Activated gamma-delta T cell treated with anti-CD3 and anti-CD28 coated beads, Interleukin-2, amount 50 U/mL, for 16 hours (primary cell): Measurements from ENCODE around the gene GSTO1.

Experiments
- DNase-seq: peaks from one replicate; pipeline ENCODE4 v3.0.0-alpha.2; 2020; ENCODE audit warnings: low read depth

Gene GSTO1

GRCh38 chr10:104303594-104304355 is 49.1 kb downstream of the GSTO1 start:
- no peak for DNase-seq

- no peak for DNase-seq
Observed at GRCh38 chr10:104304356-104304745, 49.7 kb downstream of the GSTO1 start.

- DNase-seq, result no peak
Observed at GRCh38 chr10:104304927-104305326, 50.2 kb downstream of the GSTO1 start.

GRCh38 chr10:104306897-104307296 is 52.2 kb downstream of the GSTO1 start:
- DNase-seq, result no peak

GRCh38 chr10:104307576-104308438 is 53.1 kb downstream of the GSTO1 start:
- no peak for DNase-seq

GRCh38 chr10:104308439-104308903 is 53.8 kb downstream of the GSTO1 start:
- DNase-seq, result no peak

- DNase-seq, result no peak
Observed at GRCh38 chr10:104309980-104310978, 55.6 kb downstream of the GSTO1 start.

GRCh38 chr10:104311184-104311720 is 56.6 kb downstream of the GSTO1 start:
- DNase-seq, result no peak

- DNase-seq, result no peak
Observed at GRCh38 chr10:104314591-104315485, 60.1 kb downstream of the GSTO1 start.

- no peak for DNase-seq
Observed at GRCh38 chr10:104315486-104315921, 60.8 kb downstream of the GSTO1 start.

- no peak for DNase-seq
Observed at GRCh38 chr10:104316321-104317099, 61.8 kb downstream of the GSTO1 start.
